H1 (cell line): ENCODE results near the gene FFAR2. TPM values are rescaled to one million over a fixed set of nuclear protein-coding genes. Genes with fewer than 3 reads are reported as not detected.

Source experiments
- CTCF ChIA-PET: fragments of 300-600 bp; sonication (Branson Sonifier 250); formaldehyde crosslinking; loops from one replicate; lab custom pipeline; 2021; ENCODE audit not compliant: partially characterized antibody; lab: Charles Lee
- POLR2A ChIA-PET: fragments of 300-600 bp; sonication (Branson Sonifier 250); formaldehyde crosslinking; loops from one replicate; lab custom pipeline; 2021; ENCODE audit warnings: inconsistent platforms; ENCODE audit not compliant: partially characterized antibody; lab: Charles Lee
- DNase-seq, 2 experiments: peaks; one replicate each; pipeline versions ENCODE4 v3.0.0 to v3.0.0-alpha.2; 2010 to 2022; ENCODE audit warnings: low spot score in 2 of 2, low read depth in 1 of 2, mixed read lengths in 1 of 2
- FAIRE-seq: peaks from 2 replicates; lab custom pipeline; 2011; peaks lifted over from hg19 to GRCh38; lab: Jason Lieb, UNC
- H2AFZ ChIP-seq: 2 replicates; pipeline ENCODE4 v1.8.1; 2012; ENCODE audit warnings: low read length, inconsistent platforms
- H2AK5ac ChIP-seq: 2 replicates; pipeline ENCODE4 v1.6.1; 2013; ENCODE audit warnings: low read depth, low read length
- H2BK120ac ChIP-seq: replicated peaks from 2 replicates; pipeline ENCODE3; 2013; ENCODE audit warnings: low read depth, low read length, inconsistent platforms
- H2BK12ac ChIP-seq: 2 replicates; pipeline ENCODE4 v1.6.1; 2013; ENCODE audit warnings: low read depth, low read length
- H2BK15ac ChIP-seq: 2 replicates; pipeline ENCODE4 v1.6.1; 2013; ENCODE audit warnings: low read length
- H2BK20ac ChIP-seq: 2 replicates; pipeline ENCODE4 v1.6.1; 2013; ENCODE audit warnings: low read length
- H2BK5ac ChIP-seq: 2 replicates; pipeline ENCODE4 v1.6.1; 2013; ENCODE audit warnings: low read depth, low read length
- H3K14ac ChIP-seq: 2 replicates; pipeline ENCODE4 v1.6.1; 2013; ENCODE audit warnings: inconsistent platforms; ENCODE audit not compliant: insufficient read length
- H3K18ac ChIP-seq: 2 replicates; pipeline ENCODE4 v1.6.1; 2013; ENCODE audit warnings: low read length; ENCODE audit errors: extremely low read depth
- H3K23ac ChIP-seq: 2 replicates; pipeline ENCODE4 v1.6.1; 2013; ENCODE audit warnings: inconsistent platforms; ENCODE audit not compliant: insufficient read length
- H3K23me2 ChIP-seq: 2 replicates; pipeline ENCODE4 v1.6.1; 2013; ENCODE audit warnings: low read depth, low read length
- H3K27ac ChIP-seq: 2 replicates; pipeline ENCODE4 v1.6.1; 2011; ENCODE audit warnings: low read depth, low read length, inconsistent platforms
- H3K27me3 ChIP-seq, 4 experiments: replicated peaks in 1 of 4; 1 replicate in 1 of 4; 2 replicates in 3 of 4; pipeline versions ENCODE4 v1.6.1 to v1.8.1; 2011 to 2013; ENCODE audit warnings: low read length in 3 of 4, mild to moderate bottlenecking in 3 of 4, inconsistent platforms in 2 of 4, mixed read lengths in 2 of 4, moderate library complexity in 1 of 4; ENCODE audit not compliant: control insufficient read depth in 3 of 4, insufficient read depth in 3 of 4; ENCODE audit errors: extremely low read depth in 1 of 4
- H3K36me3 ChIP-seq, 4 experiments: 2 replicates each; pipeline versions ENCODE4 v1.6.1 to v1.8.1; 2011 to 2013; ENCODE audit warnings: mild to moderate bottlenecking in 4 of 4, low read length in 3 of 4, moderate library complexity in 2 of 4, control low read depth in 1 of 4, inconsistent platforms in 1 of 4; ENCODE audit not compliant: insufficient read depth in 4 of 4, control insufficient read depth in 2 of 4
- H3K4ac ChIP-seq: replicated peaks from 2 replicates; pipeline ENCODE3; 2013; ENCODE audit warnings: low read length, low read depth, mixed read lengths, inconsistent platforms; ENCODE audit not compliant: insufficient read length
- H3K4me1 ChIP-seq, 4 experiments: replicated peaks in 1 of 4; 1 replicate in 1 of 4; 2 replicates in 3 of 4; pipeline versions ENCODE4 v1.6.1 to v1.8.1; 2011 to 2013; ENCODE audit warnings: low read length in 3 of 4, inconsistent platforms in 2 of 4, mixed read lengths in 1 of 4; ENCODE audit not compliant: insufficient read depth in 4 of 4, control insufficient read depth in 3 of 4
- H3K4me2 ChIP-seq, 2 experiments: 2 replicates each; pipeline versions ENCODE4 v1.6.1 to v1.8.1; 2011 to 2013; ENCODE audit warnings: low read depth in 2 of 2, low read length in 2 of 2, control low read depth in 1 of 2, inconsistent platforms in 1 of 2, mild to moderate bottlenecking in 1 of 2; ENCODE audit not compliant: insufficient read depth in 1 of 2
- H3K4me3 ChIP-seq, 4 experiments: fragments of 200-600, 300-600 bp in 1 of 4; sonication (generic), shearing (Covaris generic), sonication (Bioruptor Twin) in 1 of 4; 2 replicates each; pipeline versions ENCODE4 v1.5.1 to v1.8.1; 2011 to 2016; ENCODE audit warnings: low read length in 4 of 4, low read depth in 3 of 4, control low read depth in 2 of 4, inconsistent platforms in 2 of 4, mild to moderate bottlenecking in 2 of 4, mixed read lengths in 1 of 4, moderate library complexity in 1 of 4; ENCODE audit not compliant: insufficient read depth in 2 of 4; ENCODE audit errors: extremely low read depth in 1 of 4
- H3K56ac ChIP-seq: replicated peaks from 2 replicates; pipeline ENCODE3; 2013; ENCODE audit warnings: low read depth, mild to moderate bottlenecking, mixed read lengths, low read length, inconsistent platforms; ENCODE audit not compliant: insufficient read length
- H3K79me1 ChIP-seq: 2 replicates; pipeline ENCODE4 v1.6.1; 2013; ENCODE audit warnings: low read depth, low read length, control low read depth
- H3K79me2 ChIP-seq, 2 experiments: 2 replicates each; pipeline versions ENCODE4 v1.6.1 to v1.8.1; 2012 to 2013; ENCODE audit warnings: low read length in 2 of 2, mild to moderate bottlenecking in 2 of 2, inconsistent platforms in 1 of 2; ENCODE audit not compliant: insufficient read depth in 2 of 2, control insufficient read depth in 1 of 2
- H3K9ac ChIP-seq, 4 experiments: replicated peaks in 1 of 4; 1 replicate in 1 of 4; 2 replicates in 3 of 4; pipeline versions ENCODE4 v1.6.1 to v1.8.1; 2011 to 2013; ENCODE audit warnings: low read depth in 3 of 4, low read length in 3 of 4, control low read depth in 2 of 4, mild to moderate bottlenecking in 2 of 4, moderate library complexity in 2 of 4, inconsistent platforms in 1 of 4; ENCODE audit errors: extremely low read depth in 1 of 4
- H3K9me3 ChIP-seq, 2 experiments: 2 replicates each; pipeline versions ENCODE4 v1.6.1 to v1.8.1; 2012 to 2013; ENCODE audit warnings: mild to moderate bottlenecking in 2 of 2, moderate library complexity in 2 of 2, control low read depth in 1 of 2, inconsistent platforms in 1 of 2, low read depth in 1 of 2, low read length in 1 of 2, mixed read lengths in 1 of 2; ENCODE audit not compliant: insufficient read depth in 2 of 2
- H4K20me1 ChIP-seq, 2 experiments: replicated peaks in 1 of 2; 2 replicates each; pipeline versions ENCODE3 to v1.8.1; 2011 to 2013; ENCODE audit warnings: inconsistent platforms in 2 of 2, low read length in 2 of 2, mild to moderate bottlenecking in 1 of 2; ENCODE audit not compliant: insufficient read depth in 2 of 2, control insufficient read depth in 1 of 2
- H4K5ac ChIP-seq: 2 replicates; pipeline ENCODE4 v1.6.1; 2013; ENCODE audit warnings: low read length, low read depth, mixed read lengths, inconsistent platforms; ENCODE audit not compliant: insufficient read length
- H4K8ac ChIP-seq: 2 replicates; pipeline ENCODE4 v1.8.0; 2013; ENCODE audit warnings: mild to moderate bottlenecking, moderate library complexity, low read length, inconsistent platforms; ENCODE audit not compliant: insufficient read depth; ENCODE audit errors: extremely low read depth
- H4K91ac ChIP-seq: replicated peaks from 2 replicates; pipeline ENCODE3; 2013; ENCODE audit warnings: low read length, mixed read lengths, inconsistent platforms; ENCODE audit not compliant: insufficient read length
- RBBP5 ChIP-seq: IDR thresholded peaks from 2 replicates; pipeline ENCODE4 v1.7.1; 2012; ENCODE audit warnings: low read depth, mild to moderate bottlenecking, inconsistent platforms, low read length, moderate library complexity, borderline replicate concordance
- WGBS, 2 experiments: shearing (Covaris generic) in 1 of 2; methylation state at CpG; one replicate each; pipeline versions ENCODE4 v1.1.6 to v1.1.7; 2013 to 2015; ENCODE audit warnings: low lambda C conversion rate in 2 of 2, mixed read lengths in 2 of 2, inconsistent platforms in 1 of 2, low coverage in 1 of 2, missing lambda C conversion rate in 1 of 2; ENCODE audit not compliant: insufficient replicate concordance in 2 of 2, insufficient coverage in 1 of 2, insufficient read length in 1 of 2; ENCODE audit errors: extremely low coverage in 1 of 2, missing lambda C conversion rate in 1 of 2; 5-methylcytosine and 5-hydroxymethylcytosine counted together
- polyA plus RNA-seq, 7 experiments: library from polyadenylated mRNA; depleted of rRNA in 3 of 7; stranded (reverse) in 5 of 7; unstranded in 2 of 7; fragments of >200 nt in 5 of 7; fragments of 200-250 nt in 2 of 7; gene quantifications; 1 replicate in 5 of 7; 2 replicates in 1 of 7; 4 replicates in 1 of 7; pipeline versions ENCODE4 v1.2.1 to v1.2.3, GENCODE V29; 2011 to 2013; ENCODE audit warnings: missing spikeins in 2 of 7, mixed read lengths in 2 of 7
- total RNA-seq: library from RNA; stranded (reverse); fragmentation: NEBNext Ultra II Directional; extraction: Animal tissue kit (Norgen Biotek cat#: 25700); gene quantifications from 2 replicates; pipeline ENCODE4 v1.2.1, GENCODE V29; 2021

FFAR2 gene
- total and polyA plus RNA-seq, 2 of the 8 experiments (the other 6 are each of a cell fraction or from before 2014, with no cell fraction given): not detected

GRCh38 chr19:35462476-35462953 is 14.5 kb downstream of the FFAR2 start:
- Histone ChIP-seq H3K23me2 (peaks cover 1% of the 10 kb centered on the region; the same call in 1 of the 2 replicates), H3K4me3 (no peak overlapping the region), H3K56ac (no peak overlapping the region), H2BK120ac (no peak overlapping the region), H4K8ac (no peak overlapping the region), H3K9ac (no peak overlapping the region), H3K79me1 (no peaks in the 10 kb centered on the region), H3K18ac (no peak overlapping the region), H2AFZ (0 out of 2 replicates have a peak overlapping the region, but pooled peaks have one; percentile 0), H3K14ac (no peak overlapping the region), H4K20me1 (no peaks in the 10 kb centered on the region), H2BK15ac (no peak overlapping the region), H3K4ac (no peak overlapping the region), H4K91ac (no peak overlapping the region), H3K9me3 (no peaks in the 10 kb centered on the region), H2AK5ac (no peak overlapping the region), H3K4me1 (no peaks in the 10 kb centered on the region), H4K5ac (no peak overlapping the region), H2BK12ac (no peak overlapping the region), H3K4me2 (no peak overlapping the region), H2BK5ac (no peak overlapping the region), H2BK20ac (no peak overlapping the region), H3K27ac (no peak overlapping the region), H3K79me2 (no peaks in the 10 kb centered on the region), H3K36me3 (no peaks in the 10 kb centered on the region), H3K23ac (no peak overlapping the region), H3K27me3 (no peaks in the 10 kb centered on the region)
- ChIA-PET POLR2A (no interaction called here), CTCF (interaction anchor here (1.0 to 2.1 kb wide), 4 partner anchors 43 to 112 kb away, joined by 3 to 5 read pairs (median 4); no protein-coding TSS in a partner anchor)
- 88% methylated on average over 6 of the region's 6 CpGs; no CpG with 5 or more reads in 1 of the 2 experiments for WGBS, 2 experiments
- DNase-seq (no peak), FAIRE-seq (no peak)
- no peak for TF ChIP-seq RBBP5
